GM12878 (cell line): ENCODE data around the gene TEX2.

Experiments used
- MYC ChIP-seq: IDR thresholded peaks from 2 replicates; pipeline ENCODE4 v1.6.1; 2011; ENCODE audit warnings: mild to moderate bottlenecking, low read length, moderate library complexity, inconsistent platforms; ENCODE audit not compliant: insufficient read depth, insufficient replicate concordance, insufficient read length, severe bottlenecking
- ZNF207 ChIP-seq: fragments of 450-650 bp; IDR thresholded peaks from 2 replicates; pipeline ENCODE4 v1.6.1; 2014; ENCODE audit warnings: antibody characterized with exemption, mild to moderate bottlenecking, borderline replicate concordance
- ZNF687 ChIP-seq: fragments of 450-650 bp; IDR thresholded peaks from 2 replicates; pipeline ENCODE4 v1.6.1; 2017; ENCODE audit warnings: mild to moderate bottlenecking, moderate library complexity
- TF ChIP-seq, protein P1 (sequence below): IDR thresholded peaks from 2 replicates; pipeline ENCODE4 v1.6.1; 2011; ENCODE audit warnings: low read depth, low read length, improper control_type of control experiment, borderline replicate concordance
- TF ChIP-seq, protein P2 (sequence below), 3 experiments: IDR thresholded peaks in 2 of 3; conservative IDR thresholded peaks in 1 of 3; 2 replicates each; pipeline ENCODE4 v1.5.1; 2011; ENCODE audit warnings: low read depth in 3 of 3, low read length in 3 of 3, mild to moderate bottlenecking in 3 of 3, control low read depth in 2 of 3, moderate library complexity in 2 of 3, inconsistent platforms in 1 of 3, mixed read lengths in 1 of 3; ENCODE audit not compliant: control insufficient read depth in 2 of 3, insufficient read depth in 1 of 3; ENCODE audit errors: extremely low read depth in 1 of 3

GRCh38 chr17:64202683-64203344 is 60.2 kb downstream of the TEX2 start:
- TF ChIP-seq, protein P1, sequence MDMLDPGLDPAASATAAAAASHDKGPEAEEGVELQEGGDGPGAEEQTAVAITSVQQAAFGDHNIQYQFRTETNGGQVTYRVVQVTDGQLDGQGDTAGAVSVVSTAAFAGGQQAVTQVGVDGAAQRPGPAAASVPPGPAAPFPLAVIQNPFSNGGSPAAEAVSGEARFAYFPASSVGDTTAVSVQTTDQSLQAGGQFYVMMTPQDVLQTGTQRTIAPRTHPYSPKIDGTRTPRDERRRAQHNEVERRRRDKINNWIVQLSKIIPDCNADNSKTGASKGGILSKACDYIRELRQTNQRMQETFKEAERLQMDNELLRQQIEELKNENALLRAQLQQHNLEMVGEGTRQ, result no peak
- TF ChIP-seq MYC, result no peak
- no peak for TF ChIP-seq ZNF687
- TF ChIP-seq, protein P2, sequence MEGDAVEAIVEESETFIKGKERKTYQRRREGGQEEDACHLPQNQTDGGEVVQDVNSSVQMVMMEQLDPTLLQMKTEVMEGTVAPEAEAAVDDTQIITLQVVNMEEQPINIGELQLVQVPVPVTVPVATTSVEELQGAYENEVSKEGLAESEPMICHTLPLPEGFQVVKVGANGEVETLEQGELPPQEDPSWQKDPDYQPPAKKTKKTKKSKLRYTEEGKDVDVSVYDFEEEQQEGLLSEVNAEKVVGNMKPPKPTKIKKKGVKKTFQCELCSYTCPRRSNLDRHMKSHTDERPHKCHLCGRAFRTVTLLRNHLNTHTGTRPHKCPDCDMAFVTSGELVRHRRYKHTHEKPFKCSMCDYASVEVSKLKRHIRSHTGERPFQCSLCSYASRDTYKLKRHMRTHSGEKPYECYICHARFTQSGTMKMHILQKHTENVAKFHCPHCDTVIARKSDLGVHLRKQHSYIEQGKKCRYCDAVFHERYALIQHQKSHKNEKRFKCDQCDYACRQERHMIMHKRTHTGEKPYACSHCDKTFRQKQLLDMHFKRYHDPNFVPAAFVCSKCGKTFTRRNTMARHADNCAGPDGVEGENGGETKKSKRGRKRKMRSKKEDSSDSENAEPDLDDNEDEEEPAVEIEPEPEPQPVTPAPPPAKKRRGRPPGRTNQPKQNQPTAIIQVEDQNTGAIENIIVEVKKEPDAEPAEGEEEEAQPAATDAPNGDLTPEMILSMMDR (IDR thresholded peaks at IDR 0.05 in 2 of 3, conservative IDR thresholded peaks at IDR 0.05 in 1 of 3; ENCODE audit: control insufficient read depth in 2 of 3, extremely low read depth in 1 of 3, insufficient read depth in 1 of 3, low read depth in 3 of 3, low read length in 3 of 3), result no peak
- no peak for TF ChIP-seq ZNF207
